GM12892 (cell line): ENCODE measurements around the gene PHACTR3.

ENCODE experiments used
- DNase-seq: peaks from one replicate; pipeline ENCODE4 v3.0.0; 2011; ENCODE audit not compliant: insufficient read length
- FAIRE-seq: peaks from 2 replicates; lab custom pipeline; 2011; peaks lifted over from hg19 to GRCh38; lab: Jason Lieb, UNC
- POLR2A ChIP-seq: IDR thresholded peaks from 2 replicates; pipeline ENCODE4 v1.6.1; 2011; ENCODE audit warnings: low read depth, low read length, control low read depth
- POLR2AphosphoS5 ChIP-seq: IDR thresholded peaks from 2 replicates; pipeline ENCODE4 v1.6.1; 2011; ENCODE audit warnings: low read depth, low read length, control low read depth
- TAF1 ChIP-seq: IDR thresholded peaks from 2 replicates; pipeline ENCODE4 v1.6.1; 2011; ENCODE audit warnings: low read depth, mild to moderate bottlenecking, control low read depth, low read length, borderline replicate concordance

The PHACTR3 gene

GRCh38 chr20:59566631-59567524 is 37.5 kb upstream of the PHACTR3 start:
- FAIRE-seq (no peak), DNase-seq (no peak)
- TF ChIP-seq POLR2A (no peak), POLR2AphosphoS5 (no peak), TAF1 (no peak)

GRCh38 chr20:59567585-59568508 is 36.5 kb upstream of the PHACTR3 start:
- no peak for FAIRE-seq
- no peak for TF ChIP-seq POLR2A
- TF ChIP-seq POLR2AphosphoS5 = no peak
- no peak for TF ChIP-seq TAF1
- DNase-seq = no peak

GRCh38 chr20:59568509-59569024 is 35.8 kb upstream of the PHACTR3 start:
- FAIRE-seq (no peak), DNase-seq (no peak)
- TF ChIP-seq TAF1 (no peak), POLR2A (no peak), POLR2AphosphoS5 (no peak)

GRCh38 chr20:59569305-59569704 is 35.0 kb upstream of the PHACTR3 start:
- no peak for DNase-seq
- no peak for FAIRE-seq
- TF ChIP-seq POLR2A (no peak), TAF1 (no peak), POLR2AphosphoS5 (no peak)

GRCh38 chr20:59571151-59571550 is 33.2 kb upstream of the PHACTR3 start:
- no peak for FAIRE-seq
- no peak for DNase-seq
- TF ChIP-seq POLR2A = no peak
- TF ChIP-seq POLR2AphosphoS5 = no peak
- TF ChIP-seq TAF1 = no peak

- TF ChIP-seq POLR2A (no peak), TAF1 (no peak), POLR2AphosphoS5 (no peak)
- DNase-seq (peak; percentile 70), FAIRE-seq (peak; percentile 73)
Observed at GRCh38 chr20:59571551-59572314, 32.6 kb upstream of the PHACTR3 start.

GRCh38 chr20:59572515-59572914 is 31.8 kb upstream of the PHACTR3 start:
- FAIRE-seq (no peak), DNase-seq (no peak)
- TF ChIP-seq POLR2A (no peak), TAF1 (no peak), POLR2AphosphoS5 (no peak)

GRCh38 chr20:59573837-59574236 is 30.5 kb upstream of the PHACTR3 start:
- FAIRE-seq = no peak
- no peak for DNase-seq
- TF ChIP-seq TAF1 (no peak), POLR2AphosphoS5 (no peak), POLR2A (no peak)

GRCh38 chr20:59574308-59574707 is 30.0 kb upstream of the PHACTR3 start:
- DNase-seq (no peak), FAIRE-seq (no peak)
- TF ChIP-seq POLR2A = no peak
- TF ChIP-seq POLR2AphosphoS5 = no peak

GRCh38 chr20:59575216-59575615 is 29.1 kb upstream of the PHACTR3 start:
- DNase-seq (no peak), FAIRE-seq (no peak)
- TF ChIP-seq TAF1 (no peak), POLR2AphosphoS5 (no peak), POLR2A (no peak)

- FAIRE-seq (no peak), DNase-seq (no peak)
- TF ChIP-seq TAF1 = no peak
- TF ChIP-seq POLR2AphosphoS5 = no peak
- no peak for TF ChIP-seq POLR2A
Observed at GRCh38 chr20:59575653-59576052, 28.7 kb upstream of the PHACTR3 start.
